SHP77 (cell line): ENCODE results near the gene MZT2B.
"Not testable (repeated sequence)": the region's sequence is repeated elsewhere in the genome, so short reads cannot be mapped to it uniquely, and the experiment has no call there.

Source experiments
- DNase-seq, 2 experiments: peaks; one replicate each; lab custom pipeline; 2025; lab: John Stamatoyannopoulos, UW

The MZT2B gene

DNA sequence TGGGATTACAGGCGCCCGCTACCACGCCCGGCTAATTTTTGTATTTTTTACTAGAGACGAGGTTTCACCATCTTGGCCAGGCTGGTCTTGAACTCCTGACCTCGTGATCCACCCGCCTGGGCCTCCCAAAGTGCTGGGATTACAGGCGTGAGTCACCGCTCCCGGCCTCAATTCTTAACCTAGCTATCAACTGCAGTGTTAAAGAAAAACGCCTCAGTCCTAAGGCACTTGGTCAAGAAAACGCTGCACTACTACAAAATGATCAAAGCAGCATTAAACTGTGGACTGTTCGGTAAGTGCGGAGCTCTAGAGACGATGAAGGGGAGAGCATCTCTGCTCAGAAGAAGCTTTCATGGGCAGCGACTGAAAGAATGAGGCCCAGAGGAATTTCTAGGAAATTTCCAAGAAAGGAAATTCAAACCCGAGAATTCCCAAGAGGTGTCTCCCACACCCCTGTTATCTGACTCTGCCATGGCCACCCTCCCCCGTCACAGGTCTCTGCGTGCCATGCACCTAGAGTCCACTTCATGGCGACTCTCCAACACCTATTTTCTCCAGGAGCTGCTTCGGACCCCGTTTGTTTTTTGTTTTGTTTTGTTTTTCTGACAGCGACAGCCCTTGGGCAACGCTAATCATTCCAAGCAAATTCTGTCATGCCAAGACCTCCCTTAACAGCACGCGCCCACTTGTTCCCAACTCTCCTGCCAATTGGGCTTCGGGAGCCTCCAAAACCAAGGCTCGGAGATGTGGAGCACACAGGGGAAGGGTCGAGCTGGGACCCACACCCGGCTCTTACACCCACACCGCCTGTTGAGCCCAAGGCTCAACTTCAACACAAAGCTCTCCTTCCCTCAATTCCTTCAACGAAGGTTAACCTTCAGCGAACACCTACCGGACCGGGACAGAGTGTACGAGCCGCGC is 1.4 kb upstream of the MZT2B start:
- DNase-seq = not testable (repeated sequence)

DNA sequence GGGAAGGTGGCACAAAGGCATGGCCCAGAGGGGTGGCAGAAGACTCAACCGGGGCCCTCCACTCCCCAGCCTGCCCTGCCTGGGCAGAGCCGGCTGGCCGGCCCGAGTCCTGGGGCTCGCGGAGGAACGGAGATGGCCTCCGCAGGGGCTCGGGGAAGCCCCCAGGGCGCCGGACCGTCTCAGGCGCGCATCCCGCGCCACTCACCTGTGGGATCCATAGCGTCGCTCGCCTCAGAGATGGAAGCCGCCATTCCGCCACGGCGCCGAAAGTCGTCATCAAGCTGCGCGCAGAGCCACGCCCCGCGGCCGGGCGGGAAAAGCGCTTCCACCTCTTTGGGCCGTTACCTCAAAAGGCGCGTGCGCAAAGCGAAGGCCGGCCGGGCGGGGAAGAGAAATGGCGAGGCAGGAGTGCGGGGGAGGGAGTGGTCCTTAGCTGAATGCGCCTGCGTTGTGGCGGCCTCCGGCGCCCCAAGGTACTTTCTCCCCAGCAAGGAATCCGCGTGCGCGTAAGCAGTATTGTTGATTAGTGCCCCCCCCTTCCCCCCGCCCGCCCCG is 660 bp upstream of the MZT2B start, which contains the start of gene SMPD4:
Gene SMPD4 (minus strand): TSS at position 278 of the 555 bp plus-strand sequence. CDS start 5,010 bp downstream, outside the sequence.
- peak; percentile 86 to 92 for DNase-seq

DNA sequence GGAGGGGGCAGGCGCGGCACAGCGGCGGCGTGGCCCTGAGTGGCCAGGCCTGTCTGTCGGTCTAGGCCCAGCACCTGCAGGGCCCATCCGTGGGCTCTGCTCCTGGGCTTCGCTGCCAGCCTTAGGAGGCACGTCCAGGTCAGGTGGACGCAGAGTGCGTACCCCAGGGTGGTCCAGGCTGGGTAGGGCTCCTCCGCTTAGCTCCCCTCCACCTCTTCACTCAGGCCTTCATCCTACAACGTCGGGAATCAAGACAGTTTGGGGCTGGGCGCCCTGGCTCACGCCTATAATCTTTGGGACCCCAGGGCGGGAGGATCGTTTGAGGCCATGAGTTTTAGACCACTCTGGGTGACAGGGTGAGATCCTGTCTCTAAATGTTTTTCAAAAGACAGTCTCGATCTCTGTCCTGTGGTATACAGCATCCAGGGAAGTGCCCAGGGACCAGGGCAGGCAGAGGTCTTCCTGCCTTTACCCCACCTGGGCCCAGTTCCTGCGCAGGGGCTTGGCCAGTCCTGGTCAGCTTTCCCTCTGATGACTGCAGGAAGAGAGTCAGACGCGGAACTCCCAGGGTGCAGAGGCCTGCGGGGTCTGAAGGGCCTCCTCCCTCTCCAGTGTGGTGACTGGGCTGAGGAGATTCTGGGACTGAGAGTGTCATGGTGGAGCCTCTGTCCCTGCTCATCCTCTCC is 907 bp downstream of the MZT2B start:
- DNase-seq = not testable (repeated sequence)

DNA sequence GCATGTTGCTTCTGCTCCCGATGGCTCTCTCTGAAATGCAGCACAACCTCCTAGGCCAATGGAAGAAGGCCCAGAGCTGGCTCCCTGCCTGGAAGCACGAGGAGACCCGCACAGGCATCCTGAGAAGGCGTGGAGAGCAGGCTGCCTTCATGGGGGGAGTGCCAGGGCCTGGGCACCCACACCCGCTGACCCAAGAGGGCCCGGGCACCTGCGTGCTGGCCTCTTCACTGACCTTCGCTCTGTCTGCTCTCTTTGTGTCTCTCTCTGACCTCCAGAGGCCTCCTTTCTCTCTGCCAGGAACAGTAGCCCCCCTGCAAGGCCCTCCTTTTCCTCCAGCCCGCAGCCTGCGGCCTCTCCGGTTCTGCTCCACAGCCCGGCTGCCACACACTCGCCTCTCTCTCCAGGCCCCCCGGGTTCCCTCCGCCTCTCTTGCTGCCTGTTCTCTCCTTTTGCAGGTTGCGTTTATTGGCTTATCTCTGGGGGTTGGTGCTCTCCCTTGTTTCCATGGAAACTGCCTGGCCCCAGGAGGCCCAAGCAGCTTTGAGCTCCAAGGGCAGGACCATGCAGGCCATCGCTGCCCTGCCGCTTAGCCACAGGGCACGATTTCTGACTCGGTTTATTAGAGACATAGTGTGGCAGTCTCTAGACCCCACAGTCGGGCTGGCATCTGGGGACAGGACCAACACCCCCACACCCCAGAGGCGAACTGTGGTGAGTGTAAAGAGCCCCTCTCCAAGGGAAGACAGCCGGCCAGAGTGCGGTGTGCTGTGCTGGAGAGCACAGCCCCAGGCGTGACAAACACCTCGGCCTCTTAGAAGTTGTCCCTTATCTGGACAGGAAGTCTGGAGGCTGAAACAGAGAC is 1.7 kb downstream of the MZT2B start:
- DNase-seq = no peak

DNA sequence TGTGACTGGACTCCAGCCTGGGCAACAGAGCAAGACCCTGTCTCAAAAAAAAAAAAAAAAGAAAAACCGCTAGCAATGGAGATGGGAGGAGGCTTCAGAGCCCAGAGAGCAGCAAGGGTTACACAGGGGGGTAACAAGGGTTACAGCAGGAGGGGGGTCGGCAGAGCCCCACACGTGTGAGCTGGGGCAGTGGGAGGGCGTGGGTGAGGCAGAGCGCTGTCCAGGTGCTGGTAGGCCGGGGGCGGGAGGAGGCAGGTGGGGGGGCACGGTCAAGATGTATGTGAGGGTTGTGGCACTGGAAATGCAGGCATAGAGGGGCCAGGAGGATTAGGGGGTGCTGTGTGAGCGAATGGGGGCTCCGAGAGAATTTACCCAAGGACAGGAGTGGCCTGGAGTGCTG is 3.4 kb downstream of the MZT2B start:
- DNase-seq = no peak

DNA sequence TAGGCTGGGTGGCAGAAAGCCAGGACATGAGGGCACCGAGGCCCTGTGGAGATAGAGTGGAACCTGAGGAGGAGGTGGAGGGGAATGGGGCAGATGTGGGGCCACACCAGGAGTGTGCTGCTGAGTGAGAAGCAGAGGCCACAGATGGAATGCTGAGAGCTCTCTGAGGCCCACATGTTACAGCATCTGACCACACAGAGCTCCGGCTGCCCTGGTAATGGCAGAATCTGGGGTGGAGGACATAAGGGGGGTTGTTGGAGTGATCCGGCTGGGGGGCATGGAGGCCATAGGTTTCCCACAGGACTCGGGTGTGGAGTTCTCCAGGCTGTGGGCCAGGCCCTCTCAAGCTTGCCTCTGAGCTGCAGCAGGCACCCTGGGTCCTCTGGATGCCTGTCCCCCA is 3.8 kb downstream of the MZT2B start:
- DNase-seq = no peak

DNA sequence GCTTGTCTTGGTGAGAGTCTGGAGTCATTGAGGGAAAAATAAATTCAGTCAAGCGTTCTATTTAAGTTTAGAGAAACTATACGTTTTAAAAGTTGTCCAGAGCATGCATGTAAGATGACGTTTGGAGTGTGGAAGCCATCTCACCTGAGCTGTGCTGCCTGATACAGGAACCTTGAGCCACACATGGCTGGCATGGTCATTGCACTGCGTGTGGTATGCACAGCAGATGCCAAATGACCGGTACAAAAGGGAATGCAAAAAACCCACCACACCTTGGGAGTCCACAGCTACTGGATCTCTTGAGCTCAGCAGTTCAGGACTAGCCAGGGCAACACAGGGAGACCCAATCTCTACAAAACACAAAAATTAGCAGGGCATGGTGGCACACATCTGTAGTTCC is 4.3 kb downstream of the MZT2B start:
- no peak for DNase-seq

DNA sequence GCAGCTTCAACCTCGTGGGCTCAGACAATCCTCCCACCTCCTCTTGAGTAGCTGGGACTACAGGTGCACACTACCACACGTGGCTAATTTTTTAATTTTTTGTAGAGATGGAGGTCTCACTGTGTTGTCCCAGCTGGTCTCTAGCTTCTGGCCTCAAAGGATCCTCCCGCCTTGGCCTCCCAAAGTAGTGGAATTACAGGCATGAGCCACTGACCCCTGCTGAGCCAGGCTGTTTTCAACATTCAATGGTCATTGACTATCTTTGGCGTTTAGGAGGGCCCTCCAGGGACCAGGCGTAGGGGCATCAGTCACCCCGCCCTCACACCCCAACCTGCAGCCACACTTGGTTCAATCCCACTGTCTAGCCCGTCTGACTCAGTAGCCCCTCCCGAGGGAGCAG is 5.2 kb downstream of the MZT2B start:
- DNase-seq = no peak

DNA sequence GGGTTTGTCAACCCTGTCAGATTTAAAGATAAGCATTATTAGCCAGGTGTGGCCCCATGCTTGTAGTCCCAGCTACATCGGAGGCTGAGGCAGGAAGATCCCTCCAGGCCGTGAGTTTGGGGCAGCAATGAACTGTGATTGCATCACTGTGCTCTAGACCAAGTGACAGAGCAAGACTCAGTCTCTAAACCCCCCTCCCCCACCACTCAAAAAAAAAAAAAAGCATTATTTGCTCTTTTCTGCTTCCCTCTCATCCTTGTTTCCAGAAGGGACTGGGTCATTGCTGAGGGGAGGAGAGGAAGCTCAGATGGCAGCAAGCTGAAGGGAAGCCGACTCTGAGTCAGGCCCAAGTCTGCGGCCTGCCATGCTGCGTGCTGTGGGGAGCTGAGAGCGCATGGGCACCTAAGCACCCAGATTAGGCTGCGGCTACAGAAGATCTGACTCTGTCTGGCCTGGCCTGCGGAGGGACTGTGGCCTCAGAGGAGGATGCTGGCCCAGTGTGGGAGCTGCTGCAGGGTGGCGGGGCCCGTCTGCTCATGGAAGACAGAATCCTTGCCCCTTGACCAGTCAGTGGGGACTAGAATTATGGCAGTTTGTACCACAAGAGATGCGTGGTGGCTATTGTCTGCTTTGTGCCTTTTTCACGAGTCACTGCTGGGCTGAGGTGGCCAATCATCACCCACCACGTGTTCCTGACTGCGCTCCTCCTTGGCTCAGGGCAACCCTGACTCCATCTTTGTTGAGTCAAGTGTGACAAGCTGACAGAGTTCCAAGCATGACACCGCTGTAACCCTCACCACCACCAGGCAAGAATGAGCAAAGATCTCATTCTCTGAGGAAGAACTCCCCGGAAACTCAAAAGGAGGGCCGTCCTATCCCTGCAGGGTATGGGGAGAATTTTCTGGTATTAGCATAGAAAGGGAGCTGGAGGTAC is 6.1 kb downstream of the MZT2B start:
- not testable (repeated sequence) for DNase-seq

DNA sequence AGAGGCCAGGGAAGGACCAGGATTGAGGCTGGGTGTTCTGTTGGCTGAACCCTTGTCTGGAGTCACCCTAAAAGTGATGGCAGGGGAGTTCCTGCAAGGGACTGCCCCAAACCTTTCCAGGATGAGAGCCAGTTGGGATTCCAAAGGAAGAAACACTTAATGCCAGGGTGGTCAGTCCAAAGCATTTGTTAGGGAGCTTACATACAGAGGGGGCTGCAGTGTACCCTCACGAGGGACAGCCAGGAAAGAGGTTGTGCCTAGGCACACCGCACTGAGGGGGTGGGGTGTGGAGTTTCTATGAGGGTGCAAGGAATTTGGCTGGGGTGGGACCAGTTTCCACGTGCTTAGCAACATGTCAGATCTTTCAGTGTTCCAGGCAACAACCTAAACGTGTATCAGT is 6.9 kb downstream of the MZT2B start:
- DNase-seq = not testable (repeated sequence)

DNA sequence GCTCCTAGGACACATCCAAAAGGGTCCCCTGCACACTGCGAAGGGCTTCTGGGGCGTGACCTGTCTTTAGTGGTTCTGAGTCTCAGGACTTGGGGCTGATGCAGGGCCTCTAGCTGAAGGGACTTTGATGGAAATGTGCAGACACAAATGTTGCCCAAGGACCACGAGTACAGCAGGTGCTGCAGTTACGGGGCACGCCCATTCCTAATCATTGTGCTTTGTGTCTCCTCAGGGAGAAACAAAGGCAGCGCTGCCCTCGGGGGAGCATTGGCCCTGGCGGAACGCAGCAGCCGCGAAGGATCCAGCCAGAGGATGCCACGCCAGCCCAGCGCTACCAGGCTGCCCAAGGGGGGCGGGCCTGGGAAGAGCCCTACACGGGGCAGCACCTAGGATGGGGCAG is 8.2 kb downstream of the MZT2B start:
- DNase-seq = no peak

DNA sequence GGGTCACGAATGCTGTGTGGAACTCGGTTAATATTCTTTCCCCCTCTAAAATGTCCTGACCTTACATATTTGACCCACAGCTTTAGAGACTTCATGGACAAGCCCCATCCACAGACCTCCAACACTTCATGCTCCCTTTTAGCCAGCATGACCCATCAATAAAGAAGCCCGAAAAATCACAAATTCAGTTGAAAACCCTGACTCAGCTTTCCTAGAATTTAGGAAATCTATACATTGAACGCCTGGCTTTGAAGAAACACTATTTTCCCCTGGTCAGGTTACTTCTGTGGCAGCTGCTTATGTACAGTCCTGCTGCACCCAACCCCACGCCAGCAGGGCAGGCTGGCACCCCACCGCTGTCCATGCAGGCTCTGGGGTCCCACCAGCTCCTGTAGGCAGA is 9.3 kb downstream of the MZT2B start:
- not testable (repeated sequence) for DNase-seq

DNA sequence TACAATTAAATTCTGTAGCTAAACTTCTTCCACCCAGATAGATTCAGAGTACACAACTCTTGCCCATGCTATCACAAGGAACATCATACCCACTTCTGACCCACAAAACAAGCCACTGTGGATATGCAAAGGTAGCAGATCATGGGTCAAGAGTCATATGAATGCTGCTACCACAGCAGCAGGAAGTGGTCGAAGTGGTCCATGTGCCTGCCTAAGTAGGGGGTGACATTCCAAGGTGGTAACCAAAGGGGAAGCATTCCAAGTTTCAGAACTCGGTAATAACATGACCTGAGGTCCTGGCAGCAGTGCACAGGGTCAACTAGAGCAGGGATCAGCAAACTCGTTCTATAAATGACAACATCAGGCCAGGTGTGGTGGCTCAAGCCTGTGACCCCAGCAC is 10.4 kb downstream of the MZT2B start:
- not testable (repeated sequence) for DNase-seq

DNA sequence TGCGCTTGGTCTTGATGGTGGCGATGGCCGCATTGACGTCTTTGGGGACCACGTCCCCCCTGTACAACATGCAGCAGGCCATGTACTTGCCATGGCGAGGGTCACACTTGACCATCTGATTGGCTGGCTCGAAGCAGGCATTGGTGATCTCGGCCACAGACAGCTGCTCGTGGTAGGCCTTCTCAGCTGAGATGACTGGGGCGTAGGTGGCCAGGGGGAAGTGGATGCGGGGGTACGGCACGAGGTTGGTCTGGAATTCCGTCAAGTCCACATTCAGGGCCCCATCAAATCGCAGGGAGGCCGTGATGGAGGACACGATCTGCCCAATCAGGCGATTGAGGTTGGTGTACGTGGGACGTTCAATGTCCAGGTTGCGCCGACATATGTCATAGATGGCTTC is 11.8 kb downstream of the MZT2B start:
- not testable (repeated sequence) for DNase-seq

DNA sequence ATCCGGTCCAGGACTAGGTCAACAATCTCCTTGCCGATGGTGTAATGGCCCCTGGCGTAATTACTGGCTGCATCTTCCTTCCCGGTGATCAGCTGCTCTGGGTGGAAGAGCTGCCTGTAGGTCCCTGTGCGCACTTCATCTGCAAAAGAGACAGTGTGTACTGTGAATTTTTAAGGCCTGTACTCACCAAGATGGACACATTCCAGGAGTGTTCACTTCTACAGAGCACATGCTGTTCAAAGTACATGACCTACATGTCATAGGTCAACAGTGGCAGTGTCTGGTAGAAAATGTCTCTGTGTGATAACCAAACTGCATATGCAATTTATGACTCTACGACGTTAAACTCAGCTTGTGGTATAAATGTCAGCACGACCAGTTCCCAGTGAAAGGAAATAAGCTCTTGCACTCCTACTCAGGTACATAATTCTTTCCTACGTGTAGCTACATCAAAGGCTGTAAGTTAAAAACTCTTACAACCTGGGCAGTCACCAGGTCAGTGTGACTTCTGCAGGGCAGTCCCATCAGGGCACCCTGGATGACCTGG is 13.1 kb downstream of the MZT2B start:
- DNase-seq = not testable (repeated sequence)

DNA sequence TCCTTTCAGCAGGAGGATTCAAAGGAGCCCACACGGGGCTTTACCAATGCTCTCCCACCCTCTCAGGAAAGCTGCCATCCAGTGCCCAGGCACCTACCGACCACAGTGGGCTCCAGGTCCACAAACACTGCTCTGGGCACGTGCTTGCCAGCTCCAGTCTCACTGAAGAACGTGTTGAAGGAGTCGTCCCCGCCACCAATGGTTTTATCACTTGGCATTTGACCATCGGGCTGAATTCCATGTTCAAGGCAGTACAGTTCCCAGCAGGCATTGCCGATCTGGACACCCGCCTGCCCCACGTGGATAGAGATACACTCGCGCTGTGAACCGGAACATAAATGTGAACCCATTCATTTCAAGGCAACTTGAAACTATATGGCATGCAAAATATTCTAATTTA is 14.0 kb downstream of the MZT2B start:
- DNase-seq = not testable (repeated sequence)

DNA sequence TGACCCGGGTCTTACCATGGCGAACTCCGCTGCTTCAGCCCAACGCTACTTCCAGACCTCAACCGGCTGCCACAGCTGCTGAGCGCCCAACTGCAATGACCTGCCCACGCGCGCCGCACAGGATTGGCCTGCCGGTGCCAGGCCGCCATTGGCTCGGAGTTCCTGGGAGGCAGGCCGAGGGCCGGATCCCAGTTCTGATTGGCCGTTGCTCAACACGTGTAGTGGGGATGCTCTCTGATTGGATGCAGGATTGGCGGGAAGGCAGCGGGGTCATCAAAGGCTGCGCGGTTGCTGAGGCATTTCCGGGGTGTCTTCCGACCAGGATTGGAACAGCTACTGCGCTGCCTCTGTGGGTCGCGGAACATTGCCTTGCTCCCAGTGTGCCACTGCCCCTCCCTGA is 16.3 kb downstream of the MZT2B start, which contains the start of gene TUBA3E:
Gene TUBA3E (minus strand): TSS at position 97 of the 400 bp plus-strand sequence. CDS start 79 bp downstream, at position 18.
- DNase-seq = no peak

DNA sequence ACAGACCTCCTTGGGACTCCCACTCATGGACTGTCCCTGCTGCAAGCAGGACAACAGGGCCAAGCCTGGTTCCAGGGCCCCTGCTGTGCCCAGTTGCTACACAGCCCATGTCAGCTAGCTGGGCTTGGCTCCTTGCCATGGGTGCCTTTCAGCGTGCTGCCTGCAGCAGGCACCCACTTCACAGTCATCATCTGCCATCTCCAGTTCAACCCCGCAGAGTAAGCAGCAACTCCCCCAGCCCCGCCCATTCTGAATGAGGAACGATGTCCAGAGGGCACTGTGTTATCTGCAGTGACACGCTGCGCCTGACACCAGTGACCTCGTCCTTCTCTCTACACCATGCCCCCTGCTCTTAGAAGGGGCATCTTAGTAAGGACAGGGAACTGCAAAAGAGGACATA is 20.5 kb downstream of the MZT2B start:
- not testable (repeated sequence) for DNase-seq

DNA sequence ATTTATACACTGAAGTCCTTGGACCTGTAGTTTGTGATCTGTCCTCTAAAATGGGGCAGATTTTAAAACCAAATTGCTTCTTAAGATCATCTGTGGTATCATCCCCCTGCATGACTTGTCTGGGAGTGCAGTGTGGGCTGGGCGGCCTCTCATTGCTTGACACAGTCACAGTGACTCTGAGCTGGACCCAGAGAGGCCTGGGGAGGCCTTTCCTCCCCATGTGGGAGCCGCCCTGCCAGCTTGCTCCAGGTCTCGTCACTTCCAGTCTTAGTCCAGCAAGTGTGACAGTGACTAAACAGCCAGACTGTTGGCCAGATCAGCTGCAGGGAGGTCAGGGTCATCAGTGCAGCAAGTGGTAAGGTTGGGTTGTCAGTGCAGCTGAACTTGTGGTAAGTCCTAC is 21.1 kb downstream of the MZT2B start:
- not testable (repeated sequence) for DNase-seq

DNA sequence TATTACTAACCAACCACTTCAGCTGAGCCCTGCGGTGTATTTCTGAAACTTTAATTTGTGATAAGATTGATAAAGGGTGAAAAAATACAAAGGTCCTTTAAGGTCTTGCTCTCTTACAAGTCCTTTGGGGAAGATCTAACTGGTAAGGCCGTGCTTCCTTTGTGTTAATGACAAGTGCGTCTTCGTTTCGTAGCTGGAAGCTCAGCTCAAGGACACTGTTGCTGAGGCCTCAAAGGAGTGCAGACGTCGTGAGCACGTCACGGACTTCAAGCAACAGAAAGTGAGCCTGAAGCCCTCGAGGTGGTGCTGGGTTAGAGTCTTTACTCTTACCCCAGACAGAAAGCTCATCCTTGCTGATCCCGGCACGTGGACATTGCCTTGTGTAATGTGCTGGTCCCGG is 25.0 kb downstream of the MZT2B start:
- DNase-seq = not testable (repeated sequence)
